Thoracic aorta (tissue), 2 donors: ENCODE data around the gene ATXN10. TPM values are rescaled to one million over a fixed set of nuclear protein-coding genes. Genes with fewer than 3 reads are reported as not detected.
A peak's percentile ranks its signal among the peaks of the same experiment; 100 is the strongest.

Experiments used
- ATAC-seq: fragments of 150-250 bp; one replicate; pipeline ENCODE4 v1.8.0; 2017; ENCODE audit warnings: low read depth; ENCODE audit not compliant: insufficient number of reproducible peaks, low FRiP score
- DNase-seq: peaks from one replicate; pipeline ENCODE4 v3.0.0-alpha.2; 2020; ENCODE audit warnings: low spot score
- H3K27ac ChIP-seq, 2 donors: fragments of 200-600 bp; sonication (generic); 1 replicate in 1 of 2; 2 replicates in 1 of 2; pipeline ENCODE4 v1.5.1; 2016; ENCODE audit warnings: mild to moderate bottlenecking in 2 of 2, moderate library complexity in 2 of 2
- H3K27me3 ChIP-seq: fragments of 200-600 bp; sonication (generic); replicated peaks from 2 replicates; pipeline ENCODE4 v1.6.0; 2016; ENCODE audit warnings: mild to moderate bottlenecking; ENCODE audit not compliant: insufficient read depth
- H3K36me3 ChIP-seq: fragments of 200-600 bp; sonication (generic); one replicate; pipeline ENCODE4 v1.5.1; 2016
- H3K4me1 ChIP-seq, 2 donors: fragments of 200-600 bp; sonication (generic); 1 replicate in 1 of 2; 2 replicates in 1 of 2; pipeline versions ENCODE4 v1.5.1 to v1.6.0; 2016; ENCODE audit warnings: low read depth in 2 of 2, mild to moderate bottlenecking in 1 of 2; ENCODE audit not compliant: control insufficient read depth in 1 of 2
- H3K4me3 ChIP-seq: fragments of 200-600 bp; sonication (generic); 2 replicates; pipeline ENCODE4 v1.5.1; 2016; ENCODE audit warnings: mild to moderate bottlenecking
- H3K9me3 ChIP-seq: fragments of 200-600 bp; sonication (generic); 2 replicates; pipeline ENCODE4 v1.5.1; 2016
- CTCF ChIP-seq: fragments of 200-600 bp; sonication (generic); IDR thresholded peaks from one replicate; pipeline ENCODE4 v1.5.1; 2019; ENCODE audit warnings: antibody characterized with exemption
- total RNA-seq, 2 donors: library from RNA; depleted of rRNA; stranded (reverse); fragments of >200 nt; gene quantifications; one replicate each; pipeline versions ENCODE4 v1.1.0 to v1.2.3, GENCODE V29; 2016

ATXN10 gene
- total RNA-seq, 2 donors from 2014 or later, result 52.9 to 164 TPM

DNA sequence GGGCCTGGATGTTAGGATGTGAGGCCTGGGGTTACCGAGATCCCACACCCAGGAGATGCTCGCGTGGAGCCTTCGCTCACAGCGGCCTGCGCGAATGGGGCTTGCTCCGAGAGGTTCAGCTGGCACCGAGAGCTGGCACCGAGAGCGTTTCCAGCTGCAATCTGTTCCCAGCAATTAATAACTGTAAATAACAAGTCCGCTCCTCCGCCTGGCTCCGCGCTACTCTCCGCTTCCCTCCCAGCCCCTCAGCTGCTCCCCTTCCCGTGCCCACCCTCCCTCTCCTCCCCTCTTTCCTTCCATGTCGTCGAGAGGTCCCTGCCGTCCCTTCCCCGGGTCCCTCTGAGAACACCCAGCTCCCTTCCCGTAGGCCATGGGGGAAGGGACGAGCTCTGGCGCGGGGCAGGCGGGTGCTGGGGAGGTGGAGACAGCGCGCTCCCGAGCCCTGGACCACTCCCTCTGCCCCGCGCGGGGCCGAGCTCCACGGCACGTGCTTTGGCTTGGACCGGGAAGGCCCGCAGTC, 194.6 kb downstream of the ATXN10 start:
- Histone ChIP-seq H3K36me3 (no peaks in the 10 kb centered on the region), H3K4me3 (peak overlapping the region; percentile 50), H3K27ac (no peak overlapping the region), H3K27me3 (no peaks in the 10 kb centered on the region), H3K4me1 (peaks cover 7 to 24% of the 10 kb centered on the region in 2 donors), H3K9me3 (no peaks in the 10 kb centered on the region)
- ATAC-seq (no peak), DNase-seq (no peak)
- TF ChIP-seq CTCF, result no peak

DNA sequence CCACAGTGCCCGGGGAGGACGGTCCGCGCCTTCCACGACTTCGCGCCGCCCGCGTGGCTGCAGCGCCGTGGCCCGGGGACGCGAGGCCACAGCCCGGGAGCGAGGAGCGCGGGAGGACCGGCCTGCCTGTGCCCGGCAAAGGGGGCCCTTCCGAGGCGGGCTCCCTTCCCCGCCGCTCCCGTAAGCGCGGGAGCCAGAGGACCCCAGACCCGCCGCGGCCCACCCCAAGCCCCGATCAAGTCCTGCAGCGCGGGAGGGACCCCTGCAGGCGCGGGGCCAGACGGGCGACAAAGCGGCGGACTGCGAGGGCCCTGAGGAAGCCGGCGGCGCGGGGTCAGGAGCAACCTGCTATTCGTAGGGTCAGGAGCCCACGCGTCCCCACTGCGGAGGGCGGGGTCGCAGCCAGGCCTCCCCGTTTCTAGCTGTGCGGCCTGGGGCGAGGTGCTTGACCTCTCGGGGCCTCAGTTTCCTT, 195.0 kb downstream of the ATXN10 start:
- Histone ChIP-seq H3K4me1 (peaks cover 7 to 24% of the 10 kb centered on the region in 2 donors), H3K36me3 (no peaks in the 10 kb centered on the region), H3K27ac (no peak overlapping the region), H3K4me3 (peak overlapping the region; percentile 50), H3K27me3 (no peaks in the 10 kb centered on the region), H3K9me3 (no peaks in the 10 kb centered on the region)
- DNase-seq (no peak), ATAC-seq (no peak)
- no peak for TF ChIP-seq CTCF

GRCh38 chr22:45867118-45867905, 195.7 kb downstream of the ATXN10 start:
- Histone ChIP-seq H3K4me3 (peak overlapping the region; percentile 50), H3K36me3 (no peaks in the 10 kb centered on the region), H3K27ac (no peak overlapping the region), H3K9me3 (no peaks in the 10 kb centered on the region), H3K27me3 (no peaks in the 10 kb centered on the region), H3K4me1 (peaks cover 7 to 24% of the 10 kb centered on the region in 2 donors)
- ATAC-seq (no peak), DNase-seq (no peak)
- peak; percentile 37 for TF ChIP-seq CTCF

GRCh38 chr22:45867906-45868555, 196.4 kb downstream of the ATXN10 start:
- Histone ChIP-seq H3K4me1 (peaks cover 7 to 24% of the 10 kb centered on the region in 2 donors), H3K9me3 (peaks cover 7% of the 10 kb centered on the region), H3K27ac (no peak overlapping the region), H3K36me3 (no peaks in the 10 kb centered on the region), H3K27me3 (no peaks in the 10 kb centered on the region), H3K4me3 (no peak overlapping the region)
- DNase-seq (no peak), ATAC-seq (no peak)
- no peak for TF ChIP-seq CTCF
